Astrocyte of the hippocampus (primary cell): ENCODE results near the gene SIMC1.
A peak's percentile ranks its signal among the peaks of the same experiment; 100 is the strongest.
"Not testable (repeated sequence)": the region's sequence is repeated elsewhere in the genome, so short reads cannot be mapped to it uniquely, and the experiment has no call there.

Experiments
- DNase-seq: peaks from one replicate; pipeline ENCODE4 v3.0.0; 2011; ENCODE audit warnings: low read depth, low spot score

Gene SIMC1

GRCh38 chr5:176214466-176215021, 23.7 kb upstream of the SIMC1 start:
- not testable (repeated sequence) for DNase-seq

DNA sequence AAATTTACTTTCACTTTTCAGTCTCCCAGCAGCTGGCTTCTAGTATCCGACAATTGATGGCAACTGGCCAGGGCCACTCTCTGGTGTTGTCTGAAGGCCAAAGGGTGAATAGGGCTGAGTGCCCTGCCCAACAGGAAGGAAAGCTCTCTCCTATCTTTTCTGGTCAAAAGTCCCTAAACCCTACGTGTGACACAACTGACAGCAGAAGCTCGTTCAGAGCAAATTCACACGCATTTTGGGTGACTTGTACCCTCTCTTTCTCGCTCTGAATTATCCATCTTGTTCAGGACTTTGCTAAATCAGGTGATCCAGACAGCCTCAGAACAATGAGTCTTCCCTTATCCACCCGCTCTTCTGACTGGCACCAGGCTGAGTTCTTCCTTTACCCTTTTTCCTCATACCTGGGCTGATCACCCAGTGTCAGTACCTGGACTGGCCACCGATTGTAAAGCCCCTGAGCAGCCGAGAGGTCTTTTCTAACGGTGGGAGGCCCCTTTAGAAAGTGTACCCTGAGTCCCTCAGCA, 21.8 kb upstream of the SIMC1 start:
- DNase-seq: not testable (repeated sequence)

DNA sequence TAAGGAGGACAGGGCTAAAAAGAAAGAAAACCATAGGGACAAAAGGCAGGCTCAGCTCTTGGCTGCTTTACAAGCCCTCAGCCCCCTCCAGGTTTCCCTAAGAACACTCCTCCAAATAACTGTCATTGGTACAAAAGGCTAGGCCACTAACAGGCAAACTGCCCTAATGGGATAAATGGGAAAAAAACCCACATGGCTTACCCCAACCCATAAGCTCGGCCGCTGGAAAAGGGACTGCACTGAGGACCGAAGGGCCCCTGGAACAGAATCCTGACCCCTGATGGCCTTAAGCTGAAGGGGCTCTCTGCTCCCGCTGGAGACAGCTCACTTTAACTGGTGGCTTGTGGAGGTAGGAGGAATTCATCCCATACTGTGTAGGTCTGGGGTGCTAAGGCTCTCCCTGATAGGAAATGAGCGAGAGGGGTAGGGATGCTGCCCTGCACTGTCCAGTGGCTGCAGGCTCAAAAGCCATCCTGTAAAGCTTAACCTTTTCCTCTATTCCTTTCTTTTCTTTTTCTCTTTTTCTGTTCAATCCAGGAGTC, 21.0 kb upstream of the SIMC1 start:
- DNase-seq: not testable (repeated sequence)

DNA sequence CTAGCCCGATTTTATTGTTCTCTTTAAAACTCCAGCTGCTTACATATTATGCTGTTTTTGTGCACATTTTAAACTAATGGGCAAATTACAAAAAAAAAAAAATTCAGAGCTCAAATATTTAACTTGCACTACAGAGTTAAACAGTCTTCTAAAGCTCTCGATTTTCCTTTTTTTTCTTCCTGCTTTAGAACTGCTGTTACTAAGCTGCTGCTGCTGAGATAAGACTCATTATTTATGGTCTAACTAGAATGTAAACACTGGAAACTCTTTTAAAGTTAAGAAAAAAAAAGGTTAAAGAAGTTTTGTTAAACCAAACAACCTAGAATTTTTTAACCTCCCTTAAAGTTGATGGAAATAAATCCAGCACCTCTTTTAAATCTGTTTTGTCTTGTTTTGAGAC, 20.5 kb upstream of the SIMC1 start:
- DNase-seq: not testable (repeated sequence)

GRCh38 chr5:176222006-176222405, 16.2 kb upstream of the SIMC1 start:
- not testable (repeated sequence) for DNase-seq

GRCh38 chr5:176228358-176228757, 9.9 kb upstream of the SIMC1 start:
- DNase-seq: not testable (repeated sequence)

DNA sequence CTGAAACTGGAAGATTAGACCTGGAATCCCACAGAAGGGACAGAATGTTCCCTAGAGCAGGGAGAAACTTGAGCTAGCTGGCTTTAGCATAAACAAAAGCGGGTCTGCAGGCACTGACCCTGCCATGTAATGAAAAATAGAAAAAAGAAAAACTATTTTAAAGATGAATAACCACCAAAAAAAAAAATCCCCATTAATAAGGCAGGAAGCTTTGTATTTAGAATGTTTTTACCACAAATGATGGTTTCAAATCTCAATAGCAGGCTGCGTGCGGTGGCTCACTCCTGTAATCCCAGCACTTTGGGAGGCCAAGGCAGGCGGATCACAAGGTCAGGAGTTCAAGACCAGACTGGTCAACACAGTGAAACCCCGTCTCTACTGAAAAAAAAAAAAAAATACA, 5.0 kb upstream of the SIMC1 start:
- not testable (repeated sequence) for DNase-seq

GRCh38 chr5:176235155-176235554, 3.1 kb upstream of the SIMC1 start:
- DNase-seq: peak; percentile 57

- not testable (repeated sequence) for DNase-seq
These were observed 540 bp downstream of the SIMC1 start for GRCh38 chr5:176238645-176239283.

- not testable (repeated sequence) for DNase-seq
These were observed 1.1 kb downstream of the SIMC1 start for GRCh38 chr5:176239304-176239703.

DNA sequence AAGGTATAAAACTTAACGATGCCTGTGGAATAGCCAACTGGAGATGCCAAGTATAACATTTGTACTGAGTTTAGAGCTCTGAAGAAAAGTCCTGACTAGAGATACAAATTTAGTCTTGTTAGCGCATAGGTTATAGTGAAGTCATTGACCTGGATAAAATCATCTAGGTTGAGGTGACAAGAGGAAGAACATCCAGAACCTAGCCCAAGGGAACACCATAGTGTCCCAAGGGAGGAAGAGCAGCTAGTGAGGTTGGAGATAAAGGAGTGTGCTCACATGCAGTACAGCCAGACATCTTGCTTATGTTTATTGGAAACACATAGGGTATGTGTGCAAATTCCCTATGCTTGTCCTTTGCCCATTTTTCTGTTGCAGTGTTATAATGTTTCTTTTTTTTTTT, 6.1 kb downstream of the SIMC1 start:
- not testable (repeated sequence) for DNase-seq

DNA sequence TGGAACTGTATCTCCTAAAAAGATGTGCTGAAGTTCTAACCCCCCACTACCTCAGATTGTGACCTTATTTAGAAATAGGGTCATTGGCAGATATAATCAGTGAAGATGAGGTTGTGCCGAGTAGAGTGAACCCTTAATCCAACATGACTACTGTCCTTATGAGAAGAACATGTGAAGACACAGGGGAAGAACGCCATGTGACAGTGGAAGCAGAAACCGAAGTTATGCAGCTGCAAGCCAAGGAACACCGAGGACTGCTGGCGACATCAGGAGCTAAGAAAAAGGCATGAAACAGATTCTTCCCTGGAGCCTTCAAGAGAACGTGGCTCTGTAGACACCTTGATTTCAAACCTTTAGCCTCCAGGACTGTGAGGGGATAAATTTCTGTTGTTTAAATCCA, 6.8 kb downstream of the SIMC1 start:
- not testable (repeated sequence) for DNase-seq

DNA sequence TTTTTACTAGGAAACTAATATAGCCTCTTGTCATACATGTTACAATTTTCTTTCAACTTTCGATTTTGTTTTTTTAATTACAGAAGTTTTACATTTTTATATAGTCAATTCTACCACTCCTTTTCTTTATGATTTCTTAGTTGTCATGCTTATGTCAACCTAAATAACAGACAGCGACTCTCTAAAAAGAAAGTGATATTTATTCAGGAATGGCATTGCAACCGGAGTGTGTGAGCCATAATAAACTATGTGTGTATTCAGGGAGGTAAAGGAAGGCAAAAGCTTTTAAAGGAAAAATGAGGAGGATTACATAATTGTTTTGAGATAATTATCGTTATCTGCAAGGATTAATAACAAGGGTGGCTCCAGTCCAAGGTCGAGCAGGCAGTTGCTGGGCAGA, 7.3 kb downstream of the SIMC1 start:
- not testable (repeated sequence) for DNase-seq

DNA sequence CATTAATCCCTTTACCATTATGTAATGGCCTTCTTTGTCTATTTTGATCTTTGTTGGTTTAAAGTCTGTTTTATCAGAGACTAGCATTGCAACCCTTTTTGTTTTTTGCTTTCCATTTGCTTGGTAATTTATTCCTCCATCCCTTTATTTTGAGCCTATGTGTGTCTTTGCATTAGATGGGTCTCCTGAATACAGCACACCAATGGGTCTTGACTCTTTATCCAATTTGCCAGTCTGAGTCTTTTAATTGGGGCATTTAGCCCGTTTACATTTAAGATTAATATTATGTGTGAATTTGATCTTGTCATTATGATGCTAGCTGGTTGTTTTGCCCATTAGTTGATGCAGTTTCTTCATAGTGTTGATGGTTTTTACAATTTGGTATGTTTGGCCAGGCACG, 12.5 kb downstream of the SIMC1 start:
- DNase-seq: not testable (repeated sequence)

- not testable (repeated sequence) for DNase-seq
These were observed 13.9 kb downstream of the SIMC1 start for GRCh38 chr5:176252171-176252570.

- DNase-seq: not testable (repeated sequence)
These were observed 15.3 kb downstream of the SIMC1 start for GRCh38 chr5:176253370-176254065.

GRCh38 chr5:176254066-176254393, 15.8 kb downstream of the SIMC1 start:
- DNase-seq: not testable (repeated sequence)

DNA sequence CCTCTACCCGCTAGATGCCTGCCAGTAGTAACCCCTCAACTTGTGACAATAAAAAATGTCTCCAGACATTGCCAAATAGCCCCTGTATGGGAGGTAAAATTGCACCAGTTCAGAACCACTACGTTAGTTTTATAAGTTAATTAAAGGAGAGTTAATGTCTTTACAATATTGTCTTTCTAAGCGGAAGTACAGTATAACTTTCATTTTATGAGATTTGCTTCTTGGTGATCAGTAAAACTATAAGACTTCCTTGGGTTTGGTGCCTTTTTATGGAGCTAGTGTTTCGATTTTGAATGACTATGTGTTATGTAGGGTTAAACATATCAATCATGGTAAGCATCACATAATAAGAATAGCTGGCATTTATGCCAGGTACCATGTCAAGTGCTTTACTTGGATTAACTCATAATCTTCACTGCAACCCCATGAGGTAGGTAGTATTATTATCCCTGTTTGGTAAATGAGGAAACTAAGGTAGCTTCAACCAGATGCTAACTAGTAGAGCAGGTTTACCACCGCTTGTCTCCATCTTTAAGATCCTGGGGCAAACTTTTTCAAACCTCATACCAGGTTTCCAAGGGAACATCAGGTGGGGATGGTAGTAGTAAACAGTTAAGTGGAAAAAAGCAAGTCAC, 19.8 kb downstream of the SIMC1 start:
- not testable (repeated sequence) for DNase-seq

- not testable (repeated sequence) for DNase-seq
These were observed 22.5 kb downstream of the SIMC1 start for GRCh38 chr5:176260682-176261081.

DNA sequence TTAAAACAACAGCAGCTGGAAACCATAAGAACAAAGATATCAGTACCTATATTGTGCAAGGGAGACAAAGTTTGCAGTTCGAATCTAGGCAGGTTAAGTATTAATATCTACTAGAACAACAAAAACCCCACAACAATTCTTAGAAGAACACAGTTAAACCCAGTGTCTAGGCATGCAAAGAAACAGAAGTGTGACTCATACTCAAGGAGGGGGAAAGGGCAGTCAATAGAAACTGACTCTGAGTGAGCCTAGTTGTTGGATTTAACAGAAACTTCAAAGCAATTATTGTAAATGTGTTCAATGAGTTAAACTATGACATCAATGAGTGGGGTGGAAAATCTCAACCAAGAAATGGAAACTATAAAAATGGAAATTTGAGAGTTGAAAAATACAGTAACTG, 28.2 kb downstream of the SIMC1 start:
- not testable (repeated sequence) for DNase-seq

DNA sequence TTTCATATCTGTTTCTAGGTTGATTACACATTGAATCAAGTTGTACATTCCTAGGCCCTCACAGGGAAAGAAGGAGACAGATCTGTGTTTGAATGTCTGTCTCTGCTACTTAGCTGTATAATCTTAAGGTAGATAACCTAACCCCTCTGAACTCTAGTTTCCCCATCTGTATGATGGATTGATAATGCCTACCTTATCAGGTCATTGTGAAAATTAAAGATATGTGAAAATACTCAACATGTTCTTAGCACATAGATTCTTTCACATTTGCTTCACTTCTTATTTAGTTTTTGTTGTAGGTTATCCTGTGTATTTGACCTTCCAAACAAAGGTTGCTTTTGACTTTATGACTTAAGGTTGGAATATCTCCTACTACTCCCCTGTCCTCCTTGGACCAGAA, 50.8 kb downstream of the SIMC1 start:
- DNase-seq: not testable (repeated sequence)
